Thymus (tissue), 2 donors: ENCODE data around the gene LIPF. TPM values are rescaled to one million over a fixed set of nuclear protein-coding genes. Genes with fewer than 3 reads are reported as not detected.

ENCODE experiments used
- polyA plus RNA-seq: library from polyadenylated mRNA; stranded (reverse); fragments of 200-250 nt; gene quantifications from one replicate; pipeline ENCODE4 v1.2.3, GENCODE V29; 2013
- total RNA-seq: library from RNA; stranded (reverse); fragments of 120-200 nt; gene quantifications from one replicate; pipeline ENCODE4 v1.2.4, GENCODE V29; 2013
- donor health status: healthy.

Gene LIPF
- total and polyA plus RNA-seq, 2 donors: 0.14 to 1.0 TPM

Other genes starting within 250 kb of the LIPF start
- gene RNLS, start 81.1 kb upstream of the LIPF start, total RNA-seq: 4.3 TPM
- gene RNLS, start 81.1 kb upstream of the LIPF start, polyA plus RNA-seq: 5.0 TPM
- gene LIPJ, start 77.7 kb upstream of the LIPF start, total RNA-seq: 0.42 TPM
- gene LIPJ, start 77.7 kb upstream of the LIPF start, polyA plus RNA-seq: 0.66 TPM
- gene LIPK, start 41.8 kb downstream of the LIPF start, total RNA-seq: 0.33 TPM
- 1.5 TPM for gene LIPK, start 41.8 kb downstream of the LIPF start, polyA plus RNA-seq
- gene LIPN, start 95.6 kb downstream of the LIPF start, total RNA-seq: 0.09 TPM
- gene LIPN, start 95.6 kb downstream of the LIPF start, polyA plus RNA-seq: 0.50 TPM
- not detected for gene LIPM, start 138.3 kb downstream of the LIPF start, total RNA-seq
- gene LIPM, start 138.3 kb downstream of the LIPF start, polyA plus RNA-seq: 0.57 TPM
- 15.5 TPM for gene ANKRD22, start 187.4 kb downstream of the LIPF start, total RNA-seq
- gene ANKRD22, start 187.4 kb downstream of the LIPF start, polyA plus RNA-seq: 11.6 TPM
- 20.5 TPM for gene STAMBPL1, start 215.8 kb downstream of the LIPF start, total RNA-seq
- 12.3 TPM for gene STAMBPL1, start 215.8 kb downstream of the LIPF start, polyA plus RNA-seq